MM.1S (cell line): ENCODE results near the gene LARGE1.

ENCODE experiments used
- DNase-seq: peaks from one replicate; pipeline ENCODE4 v3.0.0-alpha.2; 2015
- H2AFZ ChIP-seq: fragments of 300-600 bp; sonication (generic); 2 replicates; pipeline ENCODE4 v1.6.0; 2016; ENCODE audit warnings: antibody characterized with exemption, low read length
- H3F3A ChIP-seq: fragments of 300-600 bp; sonication (generic); 2 replicates; pipeline ENCODE4 v1.6.1; 2016; ENCODE audit warnings: mild to moderate bottlenecking, antibody characterized with exemption, low read length, moderate library complexity, mixed read lengths; ENCODE audit not compliant: insufficient read depth
- H3K27ac ChIP-seq: fragments of 300-600 bp; sonication (generic); 2 replicates; pipeline ENCODE4 v1.5.1; 2016; ENCODE audit warnings: mild to moderate bottlenecking, low read length
- H3K27me3 ChIP-seq: fragments of 300-600 bp; sonication (generic); replicated peaks from 2 replicates; pipeline ENCODE4 v1.6.0; 2016; ENCODE audit warnings: low read length; ENCODE audit not compliant: insufficient read depth
- H3K36me3 ChIP-seq: fragments of 300-600 bp; sonication (generic); replicated peaks from 2 replicates; pipeline ENCODE4 v1.6.1; 2016; ENCODE audit warnings: mild to moderate bottlenecking, low read length, mixed read lengths; ENCODE audit not compliant: insufficient read depth
- H3K4me1 ChIP-seq: fragments of 300-600 bp; sonication (generic); 2 replicates; pipeline ENCODE4 v1.6.1; 2016; ENCODE audit warnings: low read length, mixed read lengths
- H3K4me2 ChIP-seq: fragments of 300-600 bp; sonication (generic); 2 replicates; pipeline ENCODE4 v1.6.0; 2016; ENCODE audit warnings: low read depth, low read length
- H3K4me3 ChIP-seq: fragments of 300-600 bp; sonication (generic); 2 replicates; pipeline ENCODE4 v1.5.1; 2016; ENCODE audit warnings: low read length, mixed read lengths
- H3K79me2 ChIP-seq: fragments of 300-600 bp; sonication (generic); 2 replicates; pipeline ENCODE4 v1.6.1; 2016; ENCODE audit warnings: mixed run types, low read length, mixed read lengths
- H3K9ac ChIP-seq: fragments of 300-600 bp; sonication (generic); 2 replicates; pipeline ENCODE4 v1.6.1; 2016; ENCODE audit warnings: low read length, mixed read lengths
- H3K9me2 ChIP-seq: fragments of 300-600 bp; sonication (generic); replicated peaks from 2 replicates; pipeline ENCODE4 v1.6.1; 2016; ENCODE audit warnings: mild to moderate bottlenecking, low read length, mixed read lengths; ENCODE audit not compliant: insufficient read depth
- H3K9me3 ChIP-seq: fragments of 300-600 bp; sonication (generic); replicated peaks from 2 replicates; pipeline ENCODE4 v1.6.1; 2016; ENCODE audit warnings: mild to moderate bottlenecking, low read length, mixed read lengths; ENCODE audit not compliant: insufficient read depth
- H4K20me1 ChIP-seq: fragments of 300-600 bp; sonication (generic); 2 replicates; pipeline ENCODE4 v1.6.1; 2016; ENCODE audit warnings: mild to moderate bottlenecking, low read length, moderate library complexity, mixed read lengths; ENCODE audit not compliant: insufficient read depth
- CTCF ChIP-seq: fragments of 300-600 bp; sonication (generic); IDR thresholded peaks from 2 replicates; pipeline ENCODE4 v1.5.1; 2016; ENCODE audit warnings: antibody characterized with exemption, low read length, mixed read lengths
- EZH2 ChIP-seq: fragments of 300-600 bp; sonication (generic); optimal IDR thresholded peaks from 2 replicates; pipeline ENCODE3; 2017; ENCODE audit warnings: low read depth, mild to moderate bottlenecking, antibody characterized with exemption, low read length, mixed read lengths
- EZH2phosphoT487 ChIP-seq: fragments of 300-600 bp; sonication (generic); IDR thresholded peaks from 2 replicates; pipeline ENCODE4 v1.6.1; 2018; ENCODE audit warnings: antibody characterized with exemption, low read length

The LARGE1 gene

DNA sequence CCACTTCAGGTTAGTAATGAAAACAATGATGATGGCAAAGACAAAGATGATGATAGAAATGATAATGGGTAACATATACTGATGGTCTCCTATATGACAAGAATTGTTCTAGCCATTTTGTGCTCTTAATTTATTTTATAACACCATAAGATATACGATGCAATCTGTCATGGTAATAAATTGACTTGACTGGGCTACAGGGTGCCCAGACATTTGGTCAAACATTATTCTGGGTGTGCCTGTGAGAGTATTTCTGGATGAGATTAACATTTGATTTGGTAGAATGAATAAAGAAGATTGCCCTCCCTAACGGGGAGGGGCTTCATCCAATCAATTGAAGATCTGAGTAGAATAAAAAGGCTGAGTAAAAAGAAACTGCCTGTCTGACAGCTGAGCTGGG is 237.3 kb downstream of the LARGE1 start:
- no peak overlapping the region for H3K4me3 ChIP-seq
- TF ChIP-seq CTCF (no peak), EZH2 (no peak), EZH2phosphoT487 (no peak)

GRCh38 chr22:33680632-33681031 is 239.6 kb downstream of the LARGE1 start:
- H3K79me2 ChIP-seq, result peaks cover 54% of the 10 kb centered on the region
- no peaks in the 10 kb centered on the region for H3K27me3 ChIP-seq
- no peak overlapping the region for H3K9ac ChIP-seq
- no peak for TF ChIP-seq EZH2phosphoT487
- TF ChIP-seq EZH2, result no peak
- TF ChIP-seq CTCF, result no peak
- no peak overlapping the region for H2AFZ ChIP-seq
- no peaks in the 10 kb centered on the region for H3K36me3 ChIP-seq
- H4K20me1 ChIP-seq, result peaks cover 5% of the 10 kb centered on the region; the same call in 1 of the 2 replicates
- no peak overlapping the region for H3K27ac ChIP-seq
- H3F3A ChIP-seq, result no peaks in the 10 kb centered on the region
- no peaks in the 10 kb centered on the region for H3K9me3 ChIP-seq
- H3K4me1 ChIP-seq, result no peaks in the 10 kb centered on the region
- no peak overlapping the region for H3K4me2 ChIP-seq
- no peak overlapping the region for H3K4me3 ChIP-seq
- DNase-seq, result no peak
- H3K9me2 ChIP-seq, result no peaks in the 10 kb centered on the region

More for the DNA sequence above, 237.3 kb downstream of the LARGE1 start:
- no peak overlapping the region for H3K4me2 ChIP-seq
- H3K4me1 ChIP-seq, result no peaks in the 10 kb centered on the region
- H3K27ac ChIP-seq, result no peak overlapping the region
- H4K20me1 ChIP-seq, result peaks cover 5% of the 10 kb centered on the region; the same call in 1 of the 2 replicates
- H3F3A ChIP-seq, result no peaks in the 10 kb centered on the region
- DNase-seq, result no peak
- H3K79me2 ChIP-seq, result peaks cover 55% of the 10 kb centered on the region
- no peak overlapping the region for H3K9ac ChIP-seq
- no peaks in the 10 kb centered on the region for H3K27me3 ChIP-seq
- no peak overlapping the region for H2AFZ ChIP-seq
- H3K36me3 ChIP-seq, result no peaks in the 10 kb centered on the region
- no peaks in the 10 kb centered on the region for H3K9me2 ChIP-seq
- no peaks in the 10 kb centered on the region for H3K9me3 ChIP-seq

- Histone ChIP-seq H4K20me1 (peaks cover 5% of the 10 kb centered on the region; the same call in 1 of the 2 replicates), H2AFZ (no peak overlapping the region), H3K79me2 (peaks cover 53% of the 10 kb centered on the region), H3K27me3 (no peaks in the 10 kb centered on the region), H3F3A (no peaks in the 10 kb centered on the region), H3K4me1 (no peaks in the 10 kb centered on the region), H3K9ac (no peak overlapping the region), H3K9me3 (no peaks in the 10 kb centered on the region), H3K4me3 (no peak overlapping the region), H3K4me2 (no peak overlapping the region), H3K9me2 (no peaks in the 10 kb centered on the region), H3K36me3 (no peaks in the 10 kb centered on the region), H3K27ac (no peak overlapping the region)
- no peak for DNase-seq
- TF ChIP-seq EZH2 (no peak), CTCF (no peak), EZH2phosphoT487 (no peak)
Observed at GRCh38 chr22:33678523-33678922, 241.8 kb downstream of the LARGE1 start.
